ENCODE results near the gene SLC22A17.
"Not testable (repeated sequence)": the region's sequence is repeated elsewhere in the genome, so short reads cannot be mapped to it uniquely, and the experiment has no call there.

SLC22A17 gene

GRCh38 chr14:23388996-23389395 lies 36.3 kb upstream of the SLC22A17 start:
- Histone ChIP-seq H3K4me1 (ENCODE audit: control insufficient read depth in 1 of 2, insufficient read depth in 2 of 2, low read length in 2 of 2) (no peaks in the 10 kb centered on the region), H3K4me3 (ENCODE audit: low read depth in 1 of 2, low read length in 2 of 2) (no peak overlapping the region), H3K27me3 (ENCODE audit: low read depth, low read length) (no peaks in the 10 kb centered on the region), H3K9me3 (ENCODE audit: control insufficient read depth in 1 of 2, low read length in 2 of 2) (no peaks in the 10 kb centered on the region), H3K27ac (ENCODE audit: low read length) (no peak overlapping the region), H3K36me3 (ENCODE audit: control insufficient read depth in 1 of 2, insufficient read depth in 2 of 2, low read length in 2 of 2) (no peaks in the 10 kb centered on the region)

- Histone ChIP-seq H3K4me3 (ENCODE audit: low read depth in 1 of 2, low read length in 2 of 2) (no peak overlapping the region), H3K27ac (ENCODE audit: low read length) (no peak overlapping the region), H3K9me3 (ENCODE audit: control insufficient read depth in 1 of 2, low read length in 2 of 2) (no peaks in the 10 kb centered on the region), H3K27me3 (ENCODE audit: low read depth, low read length) (no peaks in the 10 kb centered on the region), H3K4me1 (ENCODE audit: control insufficient read depth in 1 of 2, insufficient read depth in 2 of 2, low read length in 2 of 2) (no peaks in the 10 kb centered on the region), H3K36me3 (ENCODE audit: control insufficient read depth in 1 of 2, insufficient read depth in 2 of 2, low read length in 2 of 2) (no peaks in the 10 kb centered on the region)
Measured at GRCh38 chr14:23387916-23388882, 35.5 kb upstream of the SLC22A17 start.

DNA sequence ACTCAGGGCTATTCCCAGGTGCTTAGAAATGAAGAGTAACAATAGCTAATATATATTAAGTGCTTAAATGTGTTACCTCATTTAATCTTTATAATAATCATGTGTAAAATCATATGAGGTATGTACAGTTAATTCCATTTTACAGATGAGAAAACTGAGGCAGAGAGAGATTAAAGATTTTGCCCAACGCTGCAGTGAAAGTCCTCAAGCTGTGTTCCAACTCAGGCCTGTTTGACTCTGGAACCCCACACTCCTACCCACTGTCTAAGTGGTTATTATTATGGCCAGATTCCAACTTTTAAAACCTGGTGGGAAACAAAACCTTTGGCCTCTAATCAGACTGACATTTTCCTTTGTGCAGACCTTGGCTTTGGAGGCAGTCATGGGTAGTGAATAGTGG lies 34.3 kb upstream of the SLC22A17 start:
- Histone ChIP-seq H3K4me1 (ENCODE audit: control insufficient read depth in 1 of 2, insufficient read depth in 2 of 2, low read length in 2 of 2) (no peaks in the 10 kb centered on the region), H3K9me3 (ENCODE audit: control insufficient read depth in 1 of 2, low read length in 2 of 2) (no peaks in the 10 kb centered on the region), H3K27me3 (ENCODE audit: low read depth, low read length) (no peaks in the 10 kb centered on the region), H3K36me3 (ENCODE audit: control insufficient read depth in 1 of 2, insufficient read depth in 2 of 2, low read length in 2 of 2) (no peaks in the 10 kb centered on the region), H3K27ac (ENCODE audit: low read length) (no peak overlapping the region), H3K4me3 (ENCODE audit: low read depth in 1 of 2, low read length in 2 of 2) (no peak overlapping the region)

DNA sequence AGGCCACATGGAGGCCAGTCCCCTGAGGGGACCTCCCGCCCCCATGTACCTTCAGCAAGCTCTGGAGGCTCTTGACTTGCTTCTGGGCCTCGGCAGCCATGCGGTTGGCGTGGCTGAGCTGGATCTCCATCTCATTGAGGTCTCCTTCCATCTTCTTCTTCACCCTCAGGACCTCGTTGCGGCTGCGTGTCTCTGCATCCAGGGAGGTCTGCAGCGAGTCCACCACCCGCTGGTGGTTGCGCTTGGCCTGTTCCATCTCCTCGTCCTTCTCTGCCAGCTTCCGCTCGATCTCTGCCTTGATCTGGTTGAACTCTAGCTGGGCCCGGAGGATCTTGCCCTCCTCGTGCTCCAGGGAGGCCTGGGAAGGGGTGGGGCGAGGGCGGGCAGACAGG lies 33.6 kb upstream of the SLC22A17 start:
- not testable (repeated sequence) for H3K9me3 ChIP-seq (ENCODE audit: control insufficient read depth in 1 of 2, low read length in 2 of 2); H3K27me3 ChIP-seq (ENCODE audit: low read depth, low read length); H3K27ac ChIP-seq (ENCODE audit: low read length); H3K4me3 ChIP-seq (ENCODE audit: low read depth in 1 of 2, low read length in 2 of 2); H3K36me3 ChIP-seq (ENCODE audit: control insufficient read depth in 1 of 2, insufficient read depth in 2 of 2, low read length in 2 of 2); H3K4me1 ChIP-seq (ENCODE audit: control insufficient read depth in 1 of 2, insufficient read depth in 2 of 2, low read length in 2 of 2)

GRCh38 chr14:23385642-23386265 lies 33.1 kb upstream of the SLC22A17 start:
- H3K36me3 ChIP-seq (ENCODE audit: control insufficient read depth in 1 of 2, insufficient read depth in 2 of 2, low read length in 2 of 2), result no peaks in the 10 kb centered on the region
- no peak overlapping the region for H3K4me3 ChIP-seq (ENCODE audit: low read depth in 1 of 2, low read length in 2 of 2)
- H3K27me3 ChIP-seq (ENCODE audit: low read depth, low read length), result no peaks in the 10 kb centered on the region
- no peaks in the 10 kb centered on the region for H3K9me3 ChIP-seq (ENCODE audit: control insufficient read depth in 1 of 2, low read length in 2 of 2)
- H3K27ac ChIP-seq (ENCODE audit: low read length), result no peak overlapping the region
- no peaks in the 10 kb centered on the region for H3K4me1 ChIP-seq (ENCODE audit: control insufficient read depth in 1 of 2, insufficient read depth in 2 of 2, low read length in 2 of 2)

DNA sequence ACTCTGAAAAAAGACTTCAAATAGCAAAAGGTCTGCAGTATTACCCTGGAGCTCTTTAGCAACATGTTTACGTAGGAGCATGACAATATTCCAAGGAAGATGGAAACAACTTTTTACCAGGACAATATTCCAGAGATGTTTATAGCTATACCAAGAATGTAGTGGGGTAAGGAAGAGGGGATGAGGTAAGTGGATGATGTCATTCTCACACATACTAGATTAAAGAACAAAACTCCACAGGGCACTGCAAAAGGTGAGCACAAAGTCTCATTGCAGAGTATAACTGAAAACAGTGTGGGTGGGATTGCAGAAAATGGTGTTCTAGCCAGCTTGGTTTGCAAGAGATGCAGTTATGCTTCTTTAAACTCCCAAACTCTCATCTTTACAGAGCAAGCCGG lies 32.6 kb upstream of the SLC22A17 start:
- no peaks in the 10 kb centered on the region for H3K9me3 ChIP-seq (ENCODE audit: control insufficient read depth in 1 of 2, low read length in 2 of 2)
- H3K36me3 ChIP-seq (ENCODE audit: control insufficient read depth in 1 of 2, insufficient read depth in 2 of 2, low read length in 2 of 2), result no peaks in the 10 kb centered on the region
- H3K27me3 ChIP-seq (ENCODE audit: low read depth, low read length), result no peaks in the 10 kb centered on the region
- peaks cover 0 to 1% of the 10 kb centered on the region in 2 donors for H3K4me1 ChIP-seq (ENCODE audit: control insufficient read depth in 1 of 2, insufficient read depth in 2 of 2, low read length in 2 of 2)
- no peak overlapping the region for H3K27ac ChIP-seq (ENCODE audit: low read length)
- H3K4me3 ChIP-seq (ENCODE audit: low read depth in 1 of 2, low read length in 2 of 2), result no peak overlapping the region

GRCh38 chr14:23384364-23385080 lies 31.8 kb upstream of the SLC22A17 start:
- Histone ChIP-seq H3K9me3 (ENCODE audit: control insufficient read depth in 1 of 2, low read length in 2 of 2) (no peaks in the 10 kb centered on the region), H3K4me3 (ENCODE audit: low read depth in 1 of 2, low read length in 2 of 2) (no peak overlapping the region), H3K27ac (ENCODE audit: low read length) (no peak overlapping the region), H3K27me3 (ENCODE audit: low read depth, low read length) (no peaks in the 10 kb centered on the region), H3K4me1 (ENCODE audit: control insufficient read depth in 1 of 2, insufficient read depth in 2 of 2, low read length in 2 of 2) (peaks cover 0 to 5% of the 10 kb centered on the region in 2 donors), H3K36me3 (ENCODE audit: control insufficient read depth in 1 of 2, insufficient read depth in 2 of 2, low read length in 2 of 2) (no peaks in the 10 kb centered on the region)

GRCh38 chr14:23382731-23383440 lies 30.2 kb upstream of the SLC22A17 start:
- Histone ChIP-seq H3K27me3 (ENCODE audit: low read depth, low read length) (no peaks in the 10 kb centered on the region), H3K4me3 (ENCODE audit: low read depth in 1 of 2, low read length in 2 of 2) (no peak overlapping the region), H3K9me3 (ENCODE audit: control insufficient read depth in 1 of 2, low read length in 2 of 2) (no peaks in the 10 kb centered on the region), H3K27ac (ENCODE audit: low read length) (no peak overlapping the region), H3K4me1 (ENCODE audit: control insufficient read depth in 1 of 2, insufficient read depth in 2 of 2, low read length in 2 of 2) (peaks cover 0 to 5% of the 10 kb centered on the region in 2 donors), H3K36me3 (ENCODE audit: control insufficient read depth in 1 of 2, insufficient read depth in 2 of 2, low read length in 2 of 2) (no peaks in the 10 kb centered on the region)

DNA sequence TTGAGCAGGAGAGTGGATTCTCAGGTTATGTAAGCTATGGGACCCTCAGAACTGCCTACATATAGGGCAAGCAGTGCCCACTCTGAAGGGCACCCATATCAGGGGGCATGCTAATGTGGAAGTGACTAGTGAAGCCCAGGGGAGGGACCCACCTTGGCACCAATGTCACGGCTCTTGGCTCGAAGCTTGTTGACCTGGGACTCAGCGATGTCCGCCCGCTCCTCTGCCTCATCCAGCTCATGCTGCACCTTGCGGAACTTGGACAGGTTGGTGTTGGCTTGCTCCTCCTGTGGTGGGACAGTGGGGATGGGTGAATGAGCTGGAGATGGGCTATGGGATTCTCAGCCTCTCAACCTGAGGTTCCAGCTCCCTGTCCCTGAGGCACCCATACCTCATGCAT lies 29.6 kb upstream of the SLC22A17 start:
- Histone ChIP-seq H3K36me3 (ENCODE audit: control insufficient read depth in 1 of 2, insufficient read depth in 2 of 2, low read length in 2 of 2) (no peaks in the 10 kb centered on the region), H3K4me1 (ENCODE audit: control insufficient read depth in 1 of 2, insufficient read depth in 2 of 2, low read length in 2 of 2) (peaks cover 0 to 5% of the 10 kb centered on the region in 2 donors), H3K27ac (ENCODE audit: low read length) (no peak overlapping the region), H3K4me3 (ENCODE audit: low read depth in 1 of 2, low read length in 2 of 2) (no peak overlapping the region), H3K27me3 (ENCODE audit: low read depth, low read length) (no peaks in the 10 kb centered on the region), H3K9me3 (ENCODE audit: control insufficient read depth in 1 of 2, low read length in 2 of 2) (no peaks in the 10 kb centered on the region)

DNA sequence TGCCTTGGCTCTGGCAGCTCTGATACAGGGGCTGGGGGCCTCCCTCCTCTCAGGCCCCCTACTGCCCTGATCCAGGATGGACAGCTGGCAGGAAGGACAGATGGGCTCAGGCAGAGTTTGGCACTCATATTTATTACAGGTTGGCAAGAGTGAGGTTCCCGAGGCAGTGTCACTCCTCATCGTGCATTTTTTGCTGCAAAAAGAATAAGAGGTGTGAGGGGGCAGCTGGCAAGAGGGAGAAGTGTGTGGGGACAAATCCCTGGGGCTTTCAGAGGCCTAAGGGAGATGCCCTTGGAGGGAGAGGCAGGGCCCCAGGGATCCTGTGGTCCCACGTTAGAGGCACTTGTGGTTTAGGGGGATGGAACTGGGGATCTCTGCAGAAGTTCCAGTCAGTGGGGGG lies 29.2 kb upstream of the SLC22A17 start:
- no peaks in the 10 kb centered on the region for H3K27me3 ChIP-seq (ENCODE audit: low read depth, low read length)
- H3K4me1 ChIP-seq (ENCODE audit: control insufficient read depth in 1 of 2, insufficient read depth in 2 of 2, low read length in 2 of 2), result peaks cover 1 to 5% of the 10 kb centered on the region in 2 donors
- H3K36me3 ChIP-seq (ENCODE audit: control insufficient read depth in 1 of 2, insufficient read depth in 2 of 2, low read length in 2 of 2), result no peaks in the 10 kb centered on the region
- H3K4me3 ChIP-seq (ENCODE audit: low read depth in 1 of 2, low read length in 2 of 2), result no peak overlapping the region
- H3K9me3 ChIP-seq (ENCODE audit: control insufficient read depth in 1 of 2, low read length in 2 of 2), result no peaks in the 10 kb centered on the region
- H3K27ac ChIP-seq (ENCODE audit: low read length), result no peak overlapping the region

- peaks cover 5% of the 10 kb centered on the region in 2 donors for H3K4me1 ChIP-seq (ENCODE audit: control insufficient read depth in 1 of 2, insufficient read depth in 2 of 2, low read length in 2 of 2)
- H3K27ac ChIP-seq (ENCODE audit: low read length), result no peak overlapping the region
- H3K9me3 ChIP-seq (ENCODE audit: control insufficient read depth in 1 of 2, low read length in 2 of 2), result no peaks in the 10 kb centered on the region
- no peaks in the 10 kb centered on the region for H3K27me3 ChIP-seq (ENCODE audit: low read depth, low read length)
- H3K36me3 ChIP-seq (ENCODE audit: control insufficient read depth in 1 of 2, insufficient read depth in 2 of 2, low read length in 2 of 2), result no peaks in the 10 kb centered on the region
- no peak overlapping the region for H3K4me3 ChIP-seq (ENCODE audit: low read depth in 1 of 2, low read length in 2 of 2)
Measured at GRCh38 chr14:23380976-23381375, 28.3 kb upstream of the SLC22A17 start.
